GM23338 (cell line): ENCODE data around the gene KYAT1. TPM values are rescaled to one million over a fixed set of nuclear protein-coding genes. Genes with fewer than 3 reads are reported as not detected.

ENCODE experiments used
- CREB1 ChIP-seq: fragments of 250-450 bp; sonication (Bioruptor Pico); IDR thresholded peaks from 2 replicates; pipeline ENCODE4 v1.5.0; 2020; ENCODE audit warnings: low read depth, mild to moderate bottlenecking, moderate library complexity
- CTCF ChIP-seq, 2 experiments: fragments of 200-600 bp in 1 of 2; sonication (generic) in 1 of 2; conservative IDR thresholded peaks; 2 replicates each; pipeline versions ENCODE4 v1.5.1 to v1.6.1; 2016 to 2017; ENCODE audit warnings: antibody characterized with exemption in 2 of 2, low read depth in 2 of 2, mild to moderate bottlenecking in 2 of 2, moderate library complexity in 1 of 2
- ETS1 ChIP-seq: IDR thresholded peaks from 2 replicates; pipeline ENCODE4 v1.6.1; 2016; ENCODE audit warnings: antibody characterized with exemption
- EZH2 ChIP-seq: fragments of 200-600 bp; sonication (generic); IDR thresholded peaks from one replicate; pipeline ENCODE4 v1.8.0; 2017; ENCODE audit warnings: antibody characterized with exemption, mild to moderate bottlenecking, low read depth; ENCODE audit not compliant: unreplicated experiment
- JUNB ChIP-seq: IDR thresholded peaks from one replicate; pipeline ENCODE4 v1.6.1; 2016; ENCODE audit warnings: antibody characterized with exemption; ENCODE audit not compliant: unreplicated experiment
- NANOG ChIP-seq: IDR thresholded peaks from 2 replicates; pipeline ENCODE4 v1.6.1; 2016; ENCODE audit warnings: antibody characterized with exemption, borderline replicate concordance
- POLR2AphosphoS5 ChIP-seq: IDR thresholded peaks from 2 replicates; pipeline ENCODE4 v1.6.1; 2016; ENCODE audit warnings: antibody characterized with exemption, low read depth
- ZNF114 ChIP-seq: fragments of 250-450 bp; sonication (Bioruptor Pico); IDR thresholded peaks from 2 replicates; pipeline ENCODE4 v1.5.0; 2020; ENCODE audit warnings: mild to moderate bottlenecking, moderate library complexity
- ZNF331 ChIP-seq: fragments of 250-450 bp; sonication (Bioruptor Pico); IDR thresholded peaks from 2 replicates; pipeline ENCODE4 v1.5.0; 2020; ENCODE audit warnings: low read depth, mild to moderate bottlenecking, moderate library complexity
- ZNF462 ChIP-seq: fragments of 250-450 bp; sonication (Bioruptor Pico); IDR thresholded peaks from 2 replicates; pipeline ENCODE4 v1.5.0; 2020; ENCODE audit warnings: mild to moderate bottlenecking, moderate library complexity
- polyA plus RNA-seq: library from polyadenylated mRNA; unstranded; fragments of >200 nt; fragmentation: Nextera tagmentation; extraction: Ambion mirVana; gene quantifications from 2 replicates; pipeline ENCODE4 v1.2.1, GENCODE V29; 2016
- total RNA-seq: library from RNA; depleted of rRNA; stranded (reverse); fragments of >200 nt; shearing (Covaris generic); gene quantifications from 2 replicates; pipeline ENCODE4 v1.2.3, GENCODE V29; 2014

The KYAT1 gene
- total and polyA plus RNA-seq, 2 experiments from 2014 or later, result 26.1 to 34.0 TPM

- TF ChIP-seq ZNF462 (CRISPR knock-in tag), result no peak
- TF ChIP-seq ZNF114 (CRISPR knock-in tag), result no peak
- TF ChIP-seq NANOG, result no peak
- TF ChIP-seq EZH2, result no peak
- no peak for TF ChIP-seq POLR2AphosphoS5
- no peak for TF ChIP-seq ETS1
- no peak for TF ChIP-seq CTCF (conservative IDR thresholded peaks at IDR 0.05; ENCODE audit: low read depth in 2 of 2)
- no peak for TF ChIP-seq ZNF331 (CRISPR knock-in tag)
- TF ChIP-seq CREB1 (CRISPR knock-in tag), result no peak
- no peak for TF ChIP-seq JUNB
These were observed 16.6 kb upstream of the KYAT1 start (continued) for GRCh38 chr9:128898382-128898781.
